ENCODE measurements around the gene RNF166. TPM values are rescaled to one million over a fixed set of nuclear protein-coding genes. Genes with fewer than 3 reads are reported as not detected.

RNF166 gene
- total and polyA plus RNA-seq, 2 donors from 2014 or later: 16.3 to 31.4 TPM

GRCh38 chr16:88647178-88648070 is 58.8 kb downstream of the RNF166 start:
- TF ChIP-seq CTCF (IDR thresholded peaks at IDR 0.05; ENCODE audit: borderline replicate concordance, extremely low read depth, insufficient read depth): no peak
- Histone ChIP-seq H3K4me1 (ENCODE audit: control insufficient read depth in 2 of 3, insufficient read depth in 2 of 3, low read depth in 1 of 3, low read length in 3 of 3) (peaks cover 0 to 12% (median 3%) of the 10 kb centered on the region in 3 donors), H3K9ac (ENCODE audit: low read length in 3 of 3) (no peak overlapping the region), H3K27ac (ENCODE audit: low read depth in 2 of 2, low read length in 2 of 2) (no peak overlapping the region), H3K9me3 (ENCODE audit: control insufficient read depth in 2 of 3, insufficient read depth in 1 of 3, low read length in 3 of 3) (no peaks in the 10 kb centered on the region), H3K36me3 (ENCODE audit: control insufficient read depth in 2 of 3, insufficient read depth in 3 of 3, low read length in 3 of 3) (no peaks in the 10 kb centered on the region), H3K4me3 (ENCODE audit: low read length in 3 of 3) (no peak overlapping the region), H3K27me3 (ENCODE audit: control insufficient read depth, insufficient read depth, low read length) (no peaks in the 10 kb centered on the region)
- FAIRE-seq: no peak
- DNase-seq: peak in 1 of 5 donors; percentile 44
- intact Hi-C loops (cut with DNase I): no loop called here

Small RNA genes lying within 50 kb of the gene (microRNA-seq; reads per million reads assigned to microRNA genes)
- not detected for gene MIR4722

Other genes starting within 250 kb of the RNF166 start
- 38.2 TPM for gene ZC3H18, start 136.0 kb downstream of the RNF166 start, total RNA-seq
- 11.4 TPM for gene ZC3H18, start 136.0 kb downstream of the RNF166 start, polyA plus RNA-seq (ENCODE audit: insufficient read depth, low read depth, low replicate concordance)
- not detected for gene IL17C, start 67.8 kb downstream of the RNF166 start, total RNA-seq
- not detected for gene IL17C, start 67.8 kb downstream of the RNF166 start, polyA plus RNA-seq (ENCODE audit: insufficient read depth, low read depth, low replicate concordance)
- gene CYBA, start 55.4 kb downstream of the RNF166 start, total RNA-seq: 395 TPM
- gene CYBA, start 55.4 kb downstream of the RNF166 start, polyA plus RNA-seq (ENCODE audit: insufficient read depth, low read depth, low replicate concordance): 263 TPM
- gene MVD, start 43.3 kb downstream of the RNF166 start, total RNA-seq: 35.4 TPM
- 48.9 TPM for gene MVD, start 43.3 kb downstream of the RNF166 start, polyA plus RNA-seq (ENCODE audit: insufficient read depth, low read depth, low replicate concordance)
- gene SNAI3, start 19.9 kb downstream of the RNF166 start, total RNA-seq: 2.3 TPM
- 0.75 TPM for gene SNAI3, start 19.9 kb downstream of the RNF166 start, polyA plus RNA-seq (ENCODE audit: insufficient read depth, low read depth, low replicate concordance)
- gene CTU2, start 95 bp upstream of the RNF166 start, total RNA-seq: 18.8 TPM
- 11.1 TPM for gene CTU2, start 95 bp upstream of the RNF166 start, polyA plus RNA-seq (ENCODE audit: insufficient read depth, low read depth, low replicate concordance)
- 124 TPM for gene PIEZO1, start 78.8 kb upstream of the RNF166 start, total RNA-seq
- gene PIEZO1, start 78.8 kb upstream of the RNF166 start, polyA plus RNA-seq (ENCODE audit: insufficient read depth, low read depth, low replicate concordance): 103 TPM
- 1.5 TPM for gene CDT1, start 97.4 kb upstream of the RNF166 start, total RNA-seq
- gene CDT1, start 97.4 kb upstream of the RNF166 start, polyA plus RNA-seq (ENCODE audit: insufficient read depth, low read depth, low replicate concordance): 0.56 TPM
- gene APRT, start 105.5 kb upstream of the RNF166 start, total RNA-seq: 105 TPM
- gene APRT, start 105.5 kb upstream of the RNF166 start, polyA plus RNA-seq (ENCODE audit: insufficient read depth, low read depth, low replicate concordance): 204 TPM
- gene GALNS, start 150.5 kb upstream of the RNF166 start, total RNA-seq: 37.2 TPM
- 15.8 TPM for gene GALNS, start 150.5 kb upstream of the RNF166 start, polyA plus RNA-seq (ENCODE audit: insufficient read depth, low read depth, low replicate concordance)
- 48.3 TPM for gene TRAPPC2L, start 150.7 kb upstream of the RNF166 start, total RNA-seq
- 155 TPM for gene TRAPPC2L, start 150.7 kb upstream of the RNF166 start, polyA plus RNA-seq (ENCODE audit: insufficient read depth, low read depth, low replicate concordance)
- gene PABPN1L, start 160.3 kb upstream of the RNF166 start, total RNA-seq: not detected
- not detected for gene PABPN1L, start 160.3 kb upstream of the RNF166 start, polyA plus RNA-seq (ENCODE audit: insufficient read depth, low read depth, low replicate concordance)